HG03060 (cell line): ENCODE results near the gene GPSM1.
"Not testable (repeated sequence)": the region's sequence is repeated elsewhere in the genome, so short reads cannot be mapped to it uniquely, and the experiment has no call there.

Source experiments
- ATAC-seq: cut with Tn5 transposase; IDR thresholded peaks from one replicate; pipeline ENCODE4 v1.9.1; 2021; ENCODE audit warnings: low read depth, moderate number of reproducible peaks; ENCODE audit not compliant: unreplicated experiment

GPSM1 gene

GRCh38 chr9:136404801-136405136 is 77.4 kb downstream of the GPSM1 start:
- no peak for ATAC-seq

- no peak for ATAC-seq
Observed at GRCh38 chr9:136405481-136405880, 78.1 kb downstream of the GPSM1 start.

GRCh38 chr9:136405904-136406303 is 78.6 kb downstream of the GPSM1 start:
- ATAC-seq, result not testable (repeated sequence)

DNA sequence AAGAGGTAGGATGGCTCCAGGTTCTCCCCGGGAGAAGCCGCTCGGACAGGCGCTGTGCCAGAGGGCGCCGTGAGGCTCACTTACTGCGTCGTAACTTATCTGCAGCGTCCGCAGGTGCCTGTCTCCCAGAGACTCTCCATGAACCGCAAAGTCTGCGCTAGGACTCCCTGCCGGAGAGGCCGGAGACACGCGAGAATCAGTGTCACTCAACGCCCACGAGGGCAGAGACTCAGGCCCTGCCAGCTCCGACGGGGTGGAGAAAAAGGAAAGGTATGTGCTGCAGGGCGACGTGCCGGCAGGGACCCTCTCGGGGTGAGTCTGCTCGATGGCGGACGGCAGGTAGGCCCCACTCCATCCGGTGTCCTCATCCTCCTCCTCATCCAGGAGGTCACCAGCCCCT is 79.7 kb downstream of the GPSM1 start:
- ATAC-seq, result not testable (repeated sequence)

DNA sequence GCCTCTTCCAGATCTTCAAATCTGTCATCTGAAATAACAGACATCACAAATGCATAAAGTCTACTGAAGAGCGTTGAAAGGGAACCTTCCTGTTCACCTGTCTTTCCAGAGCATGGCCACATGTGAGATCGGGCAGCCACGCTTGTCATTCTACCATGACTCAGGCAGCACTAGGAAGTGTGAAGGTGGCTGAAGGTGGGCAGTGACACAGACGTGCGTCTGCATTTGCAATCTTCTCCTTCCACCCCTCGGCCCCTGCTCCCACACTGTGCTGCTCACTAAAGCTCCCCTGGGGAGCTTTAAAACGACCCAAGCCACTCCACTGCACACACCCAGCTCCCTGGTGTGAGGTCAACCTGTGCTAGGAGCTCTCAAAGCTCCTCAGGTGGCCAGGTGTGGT is 80.6 kb downstream of the GPSM1 start:
- no peak for ATAC-seq
